Liver (tissue), 9 donors: ENCODE data around the gene TGFBR3. TPM values are rescaled to one million over a fixed set of nuclear protein-coding genes. Genes with fewer than 3 reads are reported as not detected.
A peak's percentile ranks its signal among the peaks of the same experiment; 100 is the strongest.

Source experiments
- DNase-seq: peaks from one replicate; pipeline ENCODE4 v3.0.0-alpha.2; 2017; ENCODE audit warnings: low spot score
- H3K27ac ChIP-seq, 2 donors: one replicate each; pipeline ENCODE4 v1.7.0; 2013; ENCODE audit warnings: inconsistent platforms in 2 of 2, low read length in 2 of 2, control low read depth in 1 of 2, low read depth in 1 of 2, mild to moderate bottlenecking in 1 of 2
- H3K27me3 ChIP-seq, 4 donors: one replicate each; pipeline versions ENCODE4 v1.6.1 to v1.7.0; 2013; ENCODE audit warnings: low read length in 3 of 4, inconsistent platforms in 1 of 4, mild to moderate bottlenecking in 1 of 4, moderate library complexity in 1 of 4; ENCODE audit not compliant: control insufficient read depth in 4 of 4, insufficient read depth in 4 of 4
- H3K36me3 ChIP-seq, 4 donors: one replicate each; pipeline versions ENCODE4 v1.6.1 to v1.7.0; 2013; ENCODE audit warnings: low read length in 3 of 4, mild to moderate bottlenecking in 3 of 4, low read depth in 1 of 4, moderate library complexity in 1 of 4; ENCODE audit not compliant: control insufficient read depth in 4 of 4, insufficient read depth in 3 of 4
- H3K4me1 ChIP-seq, 4 donors: one replicate each; pipeline versions ENCODE4 v1.6.1 to v1.7.0; 2013; ENCODE audit warnings: low read length in 3 of 4, mild to moderate bottlenecking in 3 of 4, moderate library complexity in 1 of 4; ENCODE audit not compliant: control insufficient read depth in 4 of 4, insufficient read depth in 4 of 4
- H3K4me3 ChIP-seq, 3 donors: one replicate each; pipeline versions ENCODE4 v1.6.1 to v1.7.0; 2013; ENCODE audit warnings: low read length in 3 of 3, control low read depth in 1 of 3, low read depth in 1 of 3, mild to moderate bottlenecking in 1 of 3
- H3K9ac ChIP-seq, 2 donors: one replicate each; pipeline ENCODE4 v1.7.0; 2013; ENCODE audit warnings: low read length in 2 of 2, mild to moderate bottlenecking in 2 of 2, moderate library complexity in 2 of 2, control low read depth in 1 of 2, low read depth in 1 of 2
- H3K9me3 ChIP-seq, 4 donors: one replicate each; pipeline versions ENCODE4 v1.6.1 to v1.7.0; 2013; ENCODE audit warnings: low read length in 3 of 4; ENCODE audit not compliant: control insufficient read depth in 4 of 4
- CTCF ChIP-seq: fragments of 150-350 bp; IDR thresholded peaks from 2 replicates; pipeline ENCODE4 v1.5.1; 2017; ENCODE audit warnings: improper control_type of control experiment, low read depth, low read length; ENCODE audit not compliant: missing input control
- EGR1 ChIP-seq, 2 donors: IDR thresholded peaks; 2 replicates each; pipeline ENCODE4 v1.6.1; 2016 to 2018; ENCODE audit warnings: antibody characterized with exemption in 2 of 2, low read depth in 2 of 2
- FOXA1 ChIP-seq: IDR thresholded peaks from 2 replicates; pipeline ENCODE4 v1.6.1; 2016; ENCODE audit warnings: antibody characterized with exemption
- FOXA2 ChIP-seq: IDR thresholded peaks from 2 replicates; pipeline ENCODE4 v1.6.1; 2016; ENCODE audit warnings: antibody characterized with exemption
- GABPA ChIP-seq, 2 donors: IDR thresholded peaks in 1 of 2; conservative IDR thresholded peaks in 1 of 2; 2 replicates each; pipeline ENCODE4 v1.6.1; 2016; ENCODE audit warnings: antibody characterized with exemption in 2 of 2, mild to moderate bottlenecking in 1 of 2, moderate library complexity in 1 of 2
- HNF4A ChIP-seq, 2 donors: conservative IDR thresholded peaks; 2 replicates each; pipeline ENCODE4 v1.6.1; 2016; ENCODE audit warnings: antibody characterized with exemption in 2 of 2, mild to moderate bottlenecking in 2 of 2
- HNF4G ChIP-seq: IDR thresholded peaks from 2 replicates; pipeline ENCODE4 v1.6.1; 2016; ENCODE audit warnings: antibody characterized with exemption
- JUND ChIP-seq, 2 donors: IDR thresholded peaks; 2 replicates each; pipeline ENCODE4 v1.6.1; 2016; ENCODE audit warnings: antibody characterized with exemption in 2 of 2
- MAX ChIP-seq: IDR thresholded peaks from 2 replicates; pipeline ENCODE4 v1.6.1; 2016; ENCODE audit warnings: antibody characterized with exemption
- RAD21 ChIP-seq, 2 donors: IDR thresholded peaks; 2 replicates each; pipeline ENCODE4 v1.6.1; 2016; ENCODE audit warnings: antibody characterized with exemption in 2 of 2, mild to moderate bottlenecking in 2 of 2
- REST ChIP-seq: IDR thresholded peaks from 2 replicates; pipeline ENCODE4 v1.6.1; 2016; ENCODE audit warnings: antibody characterized with exemption, mild to moderate bottlenecking
- SP1 ChIP-seq: IDR thresholded peaks from 2 replicates; pipeline ENCODE4 v1.6.1; 2018; ENCODE audit warnings: antibody characterized with exemption, mild to moderate bottlenecking
- TAF1 ChIP-seq: conservative IDR thresholded peaks from 2 replicates; pipeline ENCODE4 v1.6.1; 2016; ENCODE audit warnings: antibody characterized with exemption, mild to moderate bottlenecking
- YY1 ChIP-seq: IDR thresholded peaks from 2 replicates; pipeline ENCODE4 v1.6.1; 2016; ENCODE audit warnings: antibody characterized with exemption, mild to moderate bottlenecking
- ZBTB33 ChIP-seq: IDR thresholded peaks from 2 replicates; pipeline ENCODE4 v1.6.1; 2016; ENCODE audit warnings: antibody characterized with exemption
- WGBS: extraction: QIAGEN DNeasy Blood & Tissue Kit; methylation state at CpG from one replicate; pipeline ENCODE4 v1.1.7; 2013; 5-methylcytosine and 5-hydroxymethylcytosine counted together
- polyA plus RNA-seq, 2 donors: library from polyadenylated mRNA; stranded (reverse) in 1 of 2; unstranded in 1 of 2; fragments of 200-250 nt in 1 of 2; fragments of >200 nt in 1 of 2; fragmentation: Nextera tagmentation in 1 of 2; extraction: Ambion mirVana in 1 of 2; gene quantifications; one replicate each; pipeline versions ENCODE4 v1.2.1 to v1.2.3, GENCODE V29; 2013 to 2015
- total RNA-seq, 2 donors: library from RNA; depleted of rRNA; stranded (reverse); fragments of >200 nt; gene quantifications; one replicate each; pipeline ENCODE4 v1.2.3, GENCODE V29; 2014
- donor health status: healthy.
- donor health status: healthy.
- donor health status: healthy.
- donor health status: healthy.
- donor health status: healthy.

TGFBR3 gene
- total and polyA plus RNA-seq, 4 donors: 6.1 to 19.3 (median 9.9) TPM

- Histone ChIP-seq H3K27me3 (no peaks in the 10 kb centered on the region), H3K36me3 (peaks cover 0 to 3% (median 0%) of the 10 kb centered on the region in 4 donors), H3K9me3 (no peaks in the 10 kb centered on the region), H3K4me1 (peaks cover 7 to 10% (median 7%) of the 10 kb centered on the region in 4 donors), H3K9ac (no peak overlapping the region), H3K4me3 (no peak overlapping the region), H3K27ac (no peak overlapping the region)
- TF ChIP-seq HNF4A (conservative IDR thresholded peaks at IDR 0.05): no peak
- TF ChIP-seq HNF4G: no peak
- TF ChIP-seq REST: no peak
- no peak for TF ChIP-seq EGR1 (IDR thresholded peaks at IDR 0.05; ENCODE audit: low read depth in 2 of 2)
- no peak for DNase-seq
- 82% methylated on average over 4 of the region's 4 CpGs for WGBS
Observed at GRCh38 chr1:91781371-91781825, 104.6 kb downstream of the TGFBR3 start.

- Histone ChIP-seq H3K4me1 (peaks cover 11 to 25% (median 23%) of the 10 kb centered on the region in 4 donors), H3K27ac (no peak overlapping the region)
Observed at GRCh38 chr1:91779548-91780021, 106.4 kb downstream of the TGFBR3 start.

GRCh38 chr1:91778964-91779363 lies 107.0 kb downstream of the TGFBR3 start:
- no peak for DNase-seq
- Histone ChIP-seq H3K27me3 (no peaks in the 10 kb centered on the region), H3K4me3 (no peak overlapping the region), H3K9ac (no peak overlapping the region), H3K4me1 (peaks cover 14 to 31% (median 23%) of the 10 kb centered on the region in 4 donors), H3K27ac (no peak overlapping the region), H3K36me3 (peaks cover 0 to 3% (median 0%) of the 10 kb centered on the region in 4 donors), H3K9me3 (no peaks in the 10 kb centered on the region)
- WGBS: 83% methylated on average over 5 of the region's 5 CpGs
- TF ChIP-seq FOXA1: no peak
- TF ChIP-seq HNF4A (conservative IDR thresholded peaks at IDR 0.05): no peak
- no peak for TF ChIP-seq JUND (IDR thresholded peaks at IDR 0.05)
- no peak for TF ChIP-seq EGR1 (IDR thresholded peaks at IDR 0.05; ENCODE audit: low read depth in 2 of 2)
- no peak for TF ChIP-seq HNF4G
- TF ChIP-seq TAF1: no peak
- no peak for TF ChIP-seq ZBTB33
- TF ChIP-seq CTCF: no peak
- TF ChIP-seq FOXA2: no peak
- TF ChIP-seq YY1: no peak
- TF ChIP-seq REST: no peak
- no peak for TF ChIP-seq GABPA (IDR thresholded peaks at IDR 0.05 in 1 of 2, conservative IDR thresholded peaks at IDR 0.05 in 1 of 2)

More at GRCh38 chr1:91779548-91780021, 106.4 kb downstream of the TGFBR3 start:
- peaks cover 0 to 3% (median 0%) of the 10 kb centered on the region in 4 donors for H3K36me3 ChIP-seq
- H3K9ac ChIP-seq: no peak overlapping the region
- peak in 1 of 2 donors; percentile 6 for TF ChIP-seq HNF4A (conservative IDR thresholded peaks at IDR 0.05)
- no peak for TF ChIP-seq RAD21 (IDR thresholded peaks at IDR 0.05)
- no peak for TF ChIP-seq SP1
- no peak for TF ChIP-seq MAX
- TF ChIP-seq TAF1: no peak
- WGBS: 78% methylated on average over 2 of the region's 2 CpGs
- H3K4me3 ChIP-seq: no peak overlapping the region
- DNase-seq: no peak
- H3K9me3 ChIP-seq: no peaks in the 10 kb centered on the region
- no peaks in the 10 kb centered on the region for H3K27me3 ChIP-seq
